OCI-LY3 (cell line): ENCODE data around the gene EVX1.

Source experiments
- EZH2phosphoT487 ChIP-seq: fragments of 200-600 bp; shearing (Covaris generic); IDR thresholded peaks from 2 replicates; pipeline ENCODE4 v1.6.1; 2018; ENCODE audit warnings: antibody characterized with exemption, mixed run types, low read depth
- TF ChIP-seq, protein P1 (sequence below): fragments of 200-600, 300-600 bp; sonication (generic); IDR thresholded peaks from 2 replicates; pipeline ENCODE4 v1.5.1; 2014; ENCODE audit warnings: antibody characterized with exemption, low read length, low read depth

DNA sequence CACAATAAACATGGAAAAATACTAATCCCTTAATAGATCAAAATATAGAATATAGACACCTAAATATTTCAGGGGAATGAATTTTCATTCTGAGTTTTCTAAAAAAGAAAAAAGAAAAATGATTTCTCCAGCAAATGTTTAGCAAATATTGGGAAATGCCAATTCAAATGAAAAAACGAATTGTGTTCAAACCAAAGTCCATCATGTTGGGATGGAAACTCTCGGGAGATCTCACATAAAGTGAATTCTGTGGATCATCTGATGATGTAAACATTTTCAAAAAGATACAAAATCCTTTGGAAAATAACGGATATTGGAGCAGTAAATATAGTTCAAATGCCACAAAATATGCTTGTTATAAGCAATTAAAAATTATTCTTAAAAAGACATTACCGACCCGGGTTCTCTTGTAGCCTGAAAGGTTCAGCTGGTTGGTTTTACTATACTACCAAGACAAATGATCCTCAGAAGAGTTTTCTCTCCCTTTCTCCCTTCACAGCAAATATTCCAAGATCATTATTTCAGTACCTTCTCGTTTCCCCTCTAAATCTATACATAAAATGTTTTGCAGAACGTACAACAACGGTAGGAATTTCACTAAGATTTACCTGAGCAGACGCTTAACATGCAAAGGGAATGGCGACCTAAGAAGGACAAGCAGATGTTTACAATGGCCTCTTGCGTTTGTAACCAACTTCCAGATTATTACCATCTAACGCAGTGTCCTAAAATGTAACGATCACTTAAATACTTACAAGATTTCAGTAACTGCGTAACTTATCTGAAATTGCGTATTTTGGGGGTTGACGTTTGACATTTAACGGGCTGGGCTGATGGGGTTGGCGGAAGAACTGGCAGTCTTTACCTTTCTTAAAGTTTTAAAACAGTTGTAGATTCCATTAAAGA is 45.2 kb upstream of the EVX1 start:
- TF ChIP-seq, protein P1, sequence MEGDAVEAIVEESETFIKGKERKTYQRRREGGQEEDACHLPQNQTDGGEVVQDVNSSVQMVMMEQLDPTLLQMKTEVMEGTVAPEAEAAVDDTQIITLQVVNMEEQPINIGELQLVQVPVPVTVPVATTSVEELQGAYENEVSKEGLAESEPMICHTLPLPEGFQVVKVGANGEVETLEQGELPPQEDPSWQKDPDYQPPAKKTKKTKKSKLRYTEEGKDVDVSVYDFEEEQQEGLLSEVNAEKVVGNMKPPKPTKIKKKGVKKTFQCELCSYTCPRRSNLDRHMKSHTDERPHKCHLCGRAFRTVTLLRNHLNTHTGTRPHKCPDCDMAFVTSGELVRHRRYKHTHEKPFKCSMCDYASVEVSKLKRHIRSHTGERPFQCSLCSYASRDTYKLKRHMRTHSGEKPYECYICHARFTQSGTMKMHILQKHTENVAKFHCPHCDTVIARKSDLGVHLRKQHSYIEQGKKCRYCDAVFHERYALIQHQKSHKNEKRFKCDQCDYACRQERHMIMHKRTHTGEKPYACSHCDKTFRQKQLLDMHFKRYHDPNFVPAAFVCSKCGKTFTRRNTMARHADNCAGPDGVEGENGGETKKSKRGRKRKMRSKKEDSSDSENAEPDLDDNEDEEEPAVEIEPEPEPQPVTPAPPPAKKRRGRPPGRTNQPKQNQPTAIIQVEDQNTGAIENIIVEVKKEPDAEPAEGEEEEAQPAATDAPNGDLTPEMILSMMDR, result no peak
- TF ChIP-seq EZH2phosphoT487, result no peak
